ENCODE results near the gene CTSH.

The CTSH gene

DNA sequence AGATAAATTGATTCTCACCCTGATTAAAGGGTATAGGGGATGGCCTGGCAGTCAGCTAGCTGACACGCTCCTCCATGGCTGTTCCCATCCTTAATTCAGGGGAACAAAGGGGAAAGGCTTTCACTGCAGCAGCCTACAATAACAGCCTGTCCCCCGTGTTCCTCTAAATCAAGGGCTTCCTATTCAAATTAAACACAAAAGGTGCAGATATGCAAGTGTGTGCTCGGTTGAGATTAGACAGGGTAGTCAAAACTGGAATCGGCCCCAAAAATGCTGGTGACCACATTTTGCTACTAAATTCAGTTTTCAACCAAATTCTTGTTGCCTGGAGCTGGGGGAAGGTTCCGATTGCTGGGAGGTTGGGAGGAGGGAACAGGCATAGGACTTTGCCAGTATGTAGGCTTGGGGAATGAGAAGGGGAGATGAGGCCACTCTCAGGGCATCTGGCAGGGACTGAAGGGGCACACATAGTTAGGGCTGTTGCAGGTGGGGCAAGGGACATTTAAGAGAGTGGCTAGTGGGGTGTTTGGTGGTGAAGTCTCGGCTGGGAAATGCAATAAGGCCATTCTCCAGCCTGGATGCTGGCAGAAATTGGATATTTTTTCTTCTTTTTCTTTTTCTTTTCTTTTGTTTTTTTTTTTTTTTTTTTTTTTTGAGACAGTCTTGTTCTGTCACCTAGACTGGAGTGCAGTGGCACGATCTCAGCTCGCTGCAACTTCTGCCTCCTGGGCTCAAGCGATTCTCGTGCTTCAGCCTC is 32.9 kb upstream of the CTSH start:
- no peak for DNase-seq

DNA sequence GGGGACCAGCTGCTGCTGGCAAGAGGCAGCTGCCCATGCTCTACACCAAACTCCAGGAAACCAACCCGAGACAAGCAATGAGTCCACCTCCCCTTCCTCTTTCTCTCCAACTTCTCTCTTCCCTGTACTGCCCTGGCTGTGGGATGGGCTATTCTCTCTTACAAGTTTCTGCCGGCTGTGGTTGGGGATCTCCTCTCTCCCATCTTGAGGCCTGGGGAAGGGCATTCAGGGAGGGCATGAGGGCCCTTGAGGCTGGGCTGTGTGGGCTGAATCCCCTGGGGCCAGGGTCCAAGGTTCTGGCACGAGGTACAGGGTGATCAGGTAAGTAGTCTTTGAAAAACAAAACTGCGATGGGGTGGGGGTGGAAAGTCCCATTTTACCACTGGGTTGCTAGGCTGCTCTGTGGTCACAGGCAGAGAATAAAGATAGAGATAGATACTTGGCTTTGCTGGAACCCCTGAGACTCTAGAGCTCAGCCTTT is 32.3 kb upstream of the CTSH start:
- no peak for DNase-seq

DNA sequence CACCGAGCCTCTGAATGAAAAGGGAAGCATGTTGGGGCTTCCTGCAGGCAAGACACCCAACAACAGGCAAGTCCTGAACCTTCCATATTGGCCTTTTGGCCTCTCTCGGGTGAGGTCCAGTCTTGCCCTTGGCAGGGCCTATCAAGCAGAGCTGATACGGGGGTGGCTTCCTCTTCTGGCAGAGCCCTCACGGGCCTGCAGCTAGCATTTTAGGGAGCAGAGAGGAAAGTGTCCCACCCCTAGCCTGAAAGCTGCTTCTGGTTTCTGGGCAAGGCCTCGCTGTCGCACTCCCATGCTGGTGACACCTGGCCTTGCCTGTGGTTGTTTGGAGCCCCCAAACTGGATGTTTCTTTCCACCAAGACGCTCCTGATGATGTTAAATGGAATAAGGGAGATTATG is 31.8 kb upstream of the CTSH start:
- no peak for DNase-seq

DNA sequence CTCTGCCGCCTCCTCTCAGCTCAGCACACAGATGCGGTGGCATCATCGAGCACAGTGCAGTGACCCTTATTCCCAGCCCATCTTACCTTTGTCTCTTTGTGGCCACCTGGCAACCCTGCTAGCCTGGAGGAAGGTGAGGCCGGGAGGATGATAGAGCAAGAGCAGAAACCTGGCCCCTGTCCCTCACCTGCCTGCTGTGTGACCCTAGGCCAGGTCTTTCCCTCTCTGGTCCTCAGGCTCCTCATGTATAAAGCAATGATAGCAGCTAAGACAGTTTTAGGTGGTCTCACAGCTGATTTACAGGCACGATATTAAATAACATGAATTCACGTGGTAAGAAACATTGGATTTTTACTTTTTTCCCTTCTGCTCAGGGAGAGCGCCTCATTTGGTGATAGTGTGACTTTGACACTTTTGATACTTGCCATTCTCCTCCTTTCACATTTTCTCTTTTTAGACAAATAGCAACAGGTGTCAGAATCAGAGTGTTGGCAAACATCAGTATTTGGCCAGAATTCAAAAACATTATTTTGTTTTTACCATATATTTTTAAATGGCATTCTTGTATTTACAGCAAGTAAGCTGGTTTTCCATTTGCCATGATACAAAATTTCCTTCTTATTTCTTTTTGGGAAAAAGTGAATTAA is 29.5 kb upstream of the CTSH start:
- DNase-seq: no peak

DNA sequence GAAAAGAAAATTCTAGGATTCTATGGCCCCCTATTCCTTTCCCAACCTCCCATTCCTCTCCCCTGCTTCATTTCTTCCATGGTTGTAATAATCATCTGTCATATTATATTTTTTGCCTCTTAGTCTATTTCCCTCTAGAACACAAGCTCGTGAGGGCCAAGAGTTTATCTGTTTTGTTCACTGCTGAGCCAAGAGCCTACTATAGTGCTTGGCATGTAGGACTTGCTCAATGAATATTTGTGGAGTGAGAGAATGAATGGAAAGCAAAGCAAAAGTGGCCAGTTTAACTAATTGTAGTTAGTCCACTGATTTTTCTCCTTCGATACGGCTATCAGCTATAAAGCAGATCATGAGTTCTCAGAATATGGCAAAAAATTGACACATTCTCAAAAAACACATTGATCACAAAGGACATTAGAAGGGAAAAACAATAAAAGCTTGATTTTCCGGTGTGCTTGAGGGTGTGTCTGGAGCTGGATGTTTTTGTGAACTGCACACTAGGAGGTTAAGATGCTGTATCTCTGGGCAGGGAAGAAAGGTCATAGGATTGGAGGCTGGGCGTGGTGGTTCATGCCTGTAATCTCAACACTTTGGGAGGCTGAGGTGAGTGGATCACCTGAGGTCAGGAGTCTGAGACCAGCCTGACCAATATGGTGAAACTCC is 25.0 kb upstream of the CTSH start:
- no peak for DNase-seq

DNA sequence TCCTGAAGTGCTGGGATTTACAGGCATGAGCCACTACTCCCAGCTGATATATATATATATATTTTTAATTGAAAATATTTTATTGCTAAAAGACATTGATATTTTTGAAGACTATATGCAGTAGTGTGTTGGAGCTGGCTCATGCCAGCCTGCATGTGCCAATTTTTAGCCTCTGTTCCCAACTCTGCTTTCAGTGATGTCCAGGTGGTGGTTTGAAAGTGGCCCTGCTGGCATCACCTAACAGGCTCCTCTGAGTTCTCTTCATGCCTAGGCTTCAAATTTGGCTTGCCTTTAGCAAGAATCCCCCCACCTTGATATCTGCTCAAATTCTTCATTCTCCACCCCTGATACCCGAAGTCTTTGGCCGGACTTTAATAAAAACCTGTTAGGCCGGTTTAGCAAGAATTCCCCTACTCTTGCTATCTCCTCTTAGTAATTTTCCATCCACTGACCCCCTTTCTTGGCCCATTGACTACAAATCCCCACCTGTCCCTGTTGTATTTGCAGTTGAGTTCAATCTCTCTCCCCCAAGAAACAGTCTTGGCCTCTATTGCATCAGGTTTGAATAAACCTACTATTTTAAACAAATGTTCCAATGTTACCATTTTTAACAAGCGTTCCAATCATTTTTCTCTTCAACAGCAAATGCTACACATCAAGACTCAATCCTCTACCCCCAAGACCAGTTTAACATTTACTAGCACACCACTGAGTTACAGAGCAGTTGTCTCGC is 23.9 kb upstream of the CTSH start:
- peak; percentile 26 for DNase-seq

DNA sequence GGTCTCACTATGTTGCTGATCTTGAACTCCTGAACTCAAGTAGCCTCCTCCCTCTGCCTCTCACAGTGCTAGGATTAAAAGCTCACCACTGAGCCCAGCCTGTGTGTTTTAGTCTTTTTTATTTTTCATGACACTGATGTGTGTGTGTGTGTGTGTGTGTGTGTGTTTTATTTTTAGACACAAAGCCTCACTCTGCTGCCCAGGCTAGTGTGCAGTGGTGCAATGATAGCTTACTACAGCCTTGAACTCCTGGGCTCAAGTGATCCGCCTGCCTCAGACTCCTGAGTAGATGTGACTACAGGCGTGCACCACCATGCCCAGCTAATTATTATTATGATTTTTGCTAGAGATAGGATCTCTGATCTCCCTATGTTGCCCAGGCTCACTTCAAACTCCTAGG is 23.3 kb upstream of the CTSH start:
- no peak for DNase-seq

DNA sequence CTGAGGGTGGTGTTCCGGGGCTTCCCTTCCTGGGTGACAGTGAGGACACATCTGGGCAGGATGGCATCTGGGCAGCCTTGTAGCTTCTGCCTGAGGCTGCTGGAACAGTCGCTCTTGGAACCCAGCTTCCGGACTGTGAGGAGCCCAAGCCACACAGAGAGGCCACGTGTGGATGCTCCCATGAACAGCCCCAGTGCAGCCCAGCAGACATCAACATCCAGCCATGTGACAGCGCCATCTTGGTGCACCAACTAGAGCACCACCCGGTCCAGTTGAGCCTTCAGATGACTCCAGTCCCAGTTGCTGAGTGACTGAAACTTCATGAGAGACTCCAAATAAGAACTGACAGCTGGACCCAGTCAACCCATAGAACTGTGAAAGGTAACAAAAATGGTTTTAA is 15.5 kb upstream of the CTSH start:
- DNase-seq: no peak

DNA sequence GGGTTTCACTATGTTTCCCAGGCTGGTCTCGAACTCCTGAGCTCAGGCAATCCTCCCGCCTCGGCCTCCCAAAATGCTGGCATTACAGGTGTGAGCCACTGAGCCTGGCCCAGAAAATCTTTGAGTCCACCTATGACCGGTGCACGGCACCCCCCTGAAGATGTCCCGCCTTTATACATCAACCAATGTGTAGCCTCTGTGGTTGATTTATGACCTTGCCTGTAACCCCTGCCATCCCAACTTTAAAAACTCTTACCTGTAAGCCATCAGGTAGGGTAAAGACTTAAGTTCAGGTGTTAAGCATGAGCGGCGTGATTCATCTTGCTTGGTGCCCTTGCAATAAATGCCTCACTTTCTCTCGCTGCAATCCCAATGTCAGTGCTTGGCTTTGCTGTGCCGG is 14.5 kb upstream of the CTSH start:
- DNase-seq: no peak

DNA sequence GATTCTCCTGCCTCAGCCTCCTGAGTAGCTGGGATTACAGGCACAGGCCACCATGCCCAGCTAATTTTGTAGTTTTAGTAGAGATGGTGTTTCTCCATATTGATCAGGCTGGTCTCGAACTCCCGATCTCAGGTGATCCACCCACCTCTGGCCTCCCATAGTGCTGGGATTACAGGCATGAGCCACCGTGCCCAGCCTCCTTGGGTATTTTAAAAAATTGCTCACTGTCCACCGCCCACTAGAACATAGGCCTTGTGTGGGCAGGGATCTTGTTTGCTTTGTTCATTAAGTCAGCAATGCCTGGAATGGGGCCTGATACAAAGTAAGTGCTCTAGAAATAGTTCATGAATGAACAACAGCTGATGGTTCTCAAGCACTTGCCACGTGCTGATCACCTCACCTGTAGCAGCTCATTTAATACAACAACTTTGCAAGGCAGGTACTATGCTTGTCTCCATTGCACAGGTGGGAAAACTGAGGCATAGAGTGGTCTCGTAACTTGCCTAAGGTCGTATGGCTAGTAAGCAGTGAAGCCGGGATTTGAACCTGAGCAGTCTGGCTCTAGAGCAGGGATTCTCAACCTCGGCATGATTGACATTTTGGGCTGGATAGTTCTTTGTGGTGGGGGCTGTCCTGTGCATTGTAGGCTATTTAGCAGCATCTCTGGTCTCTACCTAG is 12.7 kb upstream of the CTSH start:
- no peak for DNase-seq

DNA sequence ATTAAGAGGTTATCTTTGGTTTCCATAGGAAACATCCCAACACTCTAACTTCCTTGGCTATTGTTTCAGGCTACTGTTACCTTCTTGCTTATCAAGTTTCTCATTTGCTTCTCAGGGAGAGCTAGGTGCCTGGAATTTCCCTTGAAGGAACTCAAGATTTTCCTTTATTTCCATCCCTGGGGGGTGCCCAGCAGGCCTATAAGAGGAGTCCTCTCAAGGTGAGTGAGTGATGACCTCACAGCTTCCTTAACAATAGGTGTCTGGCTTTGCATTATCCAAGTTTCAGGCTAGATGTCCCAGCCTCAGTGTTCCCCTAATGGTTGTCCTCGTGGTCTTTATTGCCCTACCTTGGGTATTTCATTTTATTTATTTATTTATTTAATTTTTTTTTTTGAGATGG is 12.1 kb upstream of the CTSH start:
- no peak for DNase-seq

DNA sequence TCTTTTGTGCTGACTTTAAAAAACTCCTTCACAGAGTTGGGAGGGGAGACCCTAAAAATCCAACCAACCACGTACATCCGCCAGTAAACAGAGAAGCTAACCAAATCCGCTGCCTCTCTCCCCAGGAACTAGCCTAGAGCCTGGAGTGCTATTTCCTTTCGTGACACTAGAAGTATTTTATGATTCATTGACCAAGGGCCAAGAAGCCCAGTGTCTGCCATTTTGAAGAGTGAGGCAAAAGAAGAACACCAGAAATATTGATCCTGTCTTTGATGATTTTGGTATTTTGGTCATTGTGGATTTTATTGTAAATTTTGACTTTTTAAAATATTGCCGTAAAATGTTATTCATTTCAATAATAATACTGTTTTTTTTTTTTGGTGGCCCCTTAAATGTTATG is 10.5 kb upstream of the CTSH start:
- no peak for DNase-seq

DNA sequence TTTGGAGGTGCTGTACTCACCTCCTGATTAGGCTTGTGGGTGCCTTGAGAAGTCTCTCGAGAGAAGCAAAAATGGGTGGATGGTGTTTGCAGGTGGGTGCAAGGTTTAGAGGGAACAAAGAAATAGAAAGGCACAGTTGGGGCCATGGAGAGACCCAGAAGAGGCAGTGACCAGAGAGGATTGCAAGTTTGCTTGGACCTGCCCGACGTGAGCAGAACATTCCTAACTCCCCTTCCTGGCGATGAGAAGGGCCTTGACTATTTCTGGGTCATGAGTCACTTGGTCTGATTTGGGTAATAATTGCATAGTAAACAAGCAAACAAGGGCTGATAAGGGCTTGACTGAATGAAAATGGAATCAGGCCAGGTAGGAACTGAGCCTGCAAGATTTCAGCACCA is 7.0 kb upstream of the CTSH start:
- DNase-seq: no peak

DNA sequence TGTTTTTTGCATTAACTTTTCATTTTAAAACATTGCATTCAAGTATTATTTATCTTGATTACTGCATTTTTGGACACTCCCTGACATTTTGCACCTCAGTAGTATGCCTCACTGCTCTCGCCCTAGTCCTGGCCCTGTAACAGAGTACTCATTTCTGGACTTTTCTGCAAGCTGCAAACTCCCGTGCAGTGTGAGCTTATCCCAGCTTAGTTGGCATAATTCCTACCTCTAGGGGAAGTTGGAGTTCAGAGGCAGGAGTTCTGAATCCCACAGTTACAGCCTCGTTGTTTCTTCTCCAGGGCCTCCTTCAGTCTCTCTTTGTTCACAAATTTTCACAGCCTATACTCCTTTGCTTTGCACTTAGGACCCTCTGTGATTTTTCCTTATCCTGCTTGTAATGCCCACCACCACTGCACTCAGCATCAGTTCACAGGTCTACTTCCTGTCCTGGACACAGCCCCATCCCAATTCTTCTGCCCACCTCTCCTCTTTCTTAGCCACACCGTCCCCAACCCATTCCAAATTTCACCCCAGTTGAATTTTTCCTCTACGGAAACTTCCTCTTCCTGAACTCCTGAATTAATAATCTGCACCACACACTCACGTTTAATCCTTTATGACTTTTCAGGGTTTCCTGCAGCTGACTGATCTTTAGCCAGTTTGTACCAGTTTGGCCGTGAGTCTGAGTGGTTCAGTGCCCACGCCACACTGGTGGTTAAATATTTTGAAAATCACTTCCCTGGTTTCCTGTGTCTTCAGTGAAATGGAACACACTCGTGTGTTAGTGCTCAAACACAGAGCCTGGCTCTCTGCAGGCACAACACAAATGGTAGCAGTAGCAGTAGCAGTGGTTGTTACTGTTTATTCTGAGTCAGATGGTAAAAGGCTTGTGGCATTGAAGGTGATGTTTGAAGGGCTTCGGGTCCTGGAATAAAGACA is 6.3 kb upstream of the CTSH start:
- DNase-seq: no peak

DNA sequence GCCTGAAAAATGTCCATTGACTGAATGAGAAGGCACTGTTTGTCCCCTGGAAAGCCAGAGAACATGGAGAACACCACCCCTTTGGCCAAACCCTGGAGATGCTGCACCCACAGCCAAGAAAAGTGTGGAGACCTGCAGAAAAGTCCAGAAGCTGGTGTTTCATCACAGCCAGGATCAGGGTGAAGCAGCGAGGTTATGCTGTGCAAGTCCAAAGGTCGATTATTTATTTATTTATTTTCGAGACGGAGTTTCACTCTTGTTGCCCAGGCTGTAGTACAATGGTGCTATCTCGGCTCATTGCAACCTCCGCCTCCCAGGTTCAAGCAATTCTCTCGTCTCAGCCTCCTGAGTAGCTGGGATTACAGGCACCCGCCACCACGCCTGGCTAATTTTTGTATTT is 5.5 kb upstream of the CTSH start:
- no peak for DNase-seq

DNA sequence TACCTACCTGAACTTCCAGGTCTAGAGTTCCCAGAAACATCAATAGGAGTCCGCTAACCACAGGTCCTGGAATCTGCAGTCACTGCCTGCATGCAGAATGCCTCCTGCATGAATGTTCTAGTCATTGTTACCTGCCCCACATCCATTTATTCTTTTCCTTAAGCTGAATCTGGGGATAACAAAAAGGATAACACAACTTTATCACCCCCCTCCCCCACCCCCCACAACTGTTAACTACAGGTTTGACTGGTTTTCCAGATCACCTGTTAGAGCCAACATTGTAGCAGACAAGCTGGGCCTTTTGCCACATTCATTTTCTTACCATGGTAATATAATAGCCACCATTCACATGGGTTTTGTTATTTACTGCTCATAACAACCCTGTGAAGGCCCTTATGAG is 4.6 kb upstream of the CTSH start:
- no peak for DNase-seq

DNA sequence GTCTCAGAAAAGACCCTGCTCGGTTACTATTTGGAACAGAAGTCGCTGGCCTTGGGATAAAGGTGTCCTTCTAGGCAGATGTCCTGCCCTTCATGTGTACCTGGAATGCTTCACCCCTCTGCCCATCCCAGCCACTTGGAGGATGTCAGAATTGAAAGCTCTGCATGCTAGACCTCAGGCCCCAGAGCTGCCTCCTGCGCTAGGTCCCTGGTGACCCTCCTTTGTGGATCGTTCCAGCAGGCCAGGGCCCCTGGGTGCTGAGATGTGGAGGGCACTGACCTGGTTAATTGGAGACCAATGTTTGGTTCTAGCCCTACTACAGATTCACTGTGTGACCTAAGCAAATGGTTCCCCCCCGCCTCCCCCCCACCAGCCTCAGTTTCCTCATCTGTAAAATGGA is 2.7 kb upstream of the CTSH start:
- DNase-seq: no peak

DNA sequence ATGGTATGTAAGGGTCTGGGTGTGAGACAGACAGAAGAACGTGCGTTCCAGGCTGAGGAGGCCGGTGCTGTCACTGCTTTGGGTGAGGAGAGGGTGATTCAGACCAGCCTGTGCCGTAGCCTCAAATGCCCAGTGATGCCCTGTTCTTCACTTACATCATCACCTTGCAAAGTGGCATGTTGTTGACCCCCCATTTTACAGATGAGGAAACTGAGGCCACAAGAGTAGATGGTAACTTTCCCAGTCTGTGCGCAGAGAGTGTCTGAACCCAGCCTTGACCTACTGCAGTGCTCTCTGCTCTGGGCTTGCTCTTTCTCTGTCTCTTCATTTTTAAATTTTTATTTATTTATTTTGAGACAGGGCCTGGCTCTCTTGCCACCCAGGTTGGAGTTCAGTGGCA is 1.6 kb upstream of the CTSH start:
- DNase-seq: no peak

DNA sequence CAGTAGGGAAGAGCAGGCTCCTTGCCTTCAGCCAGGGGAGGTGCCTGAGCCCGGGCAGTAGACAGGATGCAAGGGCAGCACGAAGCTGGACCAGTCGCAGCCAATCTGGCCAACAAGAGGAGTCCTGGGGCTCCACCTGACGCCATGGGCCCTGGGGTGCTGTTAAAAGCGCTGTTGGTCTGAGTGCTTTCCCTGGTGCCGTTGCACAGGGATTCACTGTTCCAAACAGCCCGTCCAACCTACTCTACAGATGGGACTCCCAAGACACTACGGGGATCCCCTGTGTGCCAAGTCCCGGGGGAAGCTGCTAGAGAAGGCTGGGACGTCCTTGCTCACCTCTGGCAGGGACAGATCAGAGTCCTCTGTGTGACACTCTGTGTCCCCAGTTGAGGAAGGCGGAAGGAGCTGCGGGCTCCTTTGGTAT is 632 bp downstream of the CTSH start:
- DNase-seq: no peak

DNA sequence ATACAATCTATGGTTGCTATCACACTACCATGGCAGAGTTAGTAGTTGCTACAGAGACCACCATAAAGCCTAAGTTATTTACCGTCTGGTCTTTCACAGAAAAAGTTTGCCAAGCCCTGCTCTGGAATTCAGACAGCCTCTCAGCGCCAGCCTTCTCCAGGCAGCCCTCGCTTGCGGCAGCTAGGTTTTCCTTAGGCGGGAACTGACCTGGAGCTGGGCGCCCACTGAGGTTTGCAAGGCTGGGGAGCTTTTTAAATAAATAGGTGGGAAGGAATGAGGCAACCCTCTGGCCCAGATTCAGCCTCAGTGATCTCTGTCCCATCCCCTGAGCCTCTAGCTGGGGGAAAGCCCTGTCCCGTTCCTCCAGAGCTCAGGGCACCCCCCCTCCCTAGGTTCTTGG is 1.2 kb downstream of the CTSH start:
- no peak for DNase-seq

DNA sequence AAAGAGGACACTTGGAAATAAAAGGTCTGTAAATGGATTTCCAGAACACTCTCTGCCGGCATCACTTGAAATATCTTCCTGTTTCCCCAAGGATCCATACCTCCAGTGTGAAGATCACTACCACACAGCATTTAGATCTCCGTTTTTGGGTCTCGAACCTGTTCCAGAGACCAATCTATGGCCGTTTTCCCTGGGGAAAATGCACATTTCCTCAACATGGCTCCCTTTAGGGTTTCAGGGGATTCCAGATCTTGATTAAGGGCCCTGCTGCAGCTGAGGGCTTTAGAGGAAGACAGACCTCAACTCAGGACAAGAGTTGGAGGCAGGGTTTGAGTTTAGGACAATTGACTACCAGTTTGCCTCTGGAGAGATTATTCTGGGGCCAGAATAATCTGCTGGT is 2.1 kb downstream of the CTSH start:
- DNase-seq: no peak

Measured in NCI-H526 treated with DMSO at 0.1 percent for 48 hours (cell line).